GM21381 (cell line): ENCODE data around the gene SOX10.
"Not testable (repeated sequence)": the region's sequence is repeated elsewhere in the genome, so short reads cannot be mapped to it uniquely, and the experiment has no call there.

Experiments
- ATAC-seq: cut with Tn5 transposase; IDR thresholded peaks from one replicate; pipeline ENCODE4 v1.9.1; 2021; ENCODE audit warnings: mild to moderate bottlenecking, moderate library complexity; ENCODE audit not compliant: unreplicated experiment

SOX10 gene

DNA sequence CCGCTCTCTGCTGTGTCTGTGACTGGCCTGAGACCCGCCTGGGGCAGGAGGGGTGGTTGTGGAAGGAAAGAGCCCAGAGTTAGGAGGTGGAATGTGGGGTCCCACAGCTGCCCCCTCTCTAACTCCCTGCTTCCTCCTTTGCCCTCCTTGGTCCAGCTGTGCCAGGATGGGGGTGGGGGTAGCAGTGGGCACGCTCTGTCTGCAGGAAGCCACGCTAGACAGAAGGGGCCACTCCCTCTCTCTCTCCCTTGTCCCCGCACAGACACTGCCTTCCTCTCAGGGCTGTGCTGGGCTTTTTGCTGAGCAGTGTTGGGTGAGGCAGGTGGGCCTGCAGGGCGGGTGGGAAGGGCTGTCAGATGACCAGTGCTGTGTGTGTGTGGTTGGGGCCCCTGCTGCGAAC lies 2.0 kb upstream of the SOX10 start:
- no peak for ATAC-seq

DNA sequence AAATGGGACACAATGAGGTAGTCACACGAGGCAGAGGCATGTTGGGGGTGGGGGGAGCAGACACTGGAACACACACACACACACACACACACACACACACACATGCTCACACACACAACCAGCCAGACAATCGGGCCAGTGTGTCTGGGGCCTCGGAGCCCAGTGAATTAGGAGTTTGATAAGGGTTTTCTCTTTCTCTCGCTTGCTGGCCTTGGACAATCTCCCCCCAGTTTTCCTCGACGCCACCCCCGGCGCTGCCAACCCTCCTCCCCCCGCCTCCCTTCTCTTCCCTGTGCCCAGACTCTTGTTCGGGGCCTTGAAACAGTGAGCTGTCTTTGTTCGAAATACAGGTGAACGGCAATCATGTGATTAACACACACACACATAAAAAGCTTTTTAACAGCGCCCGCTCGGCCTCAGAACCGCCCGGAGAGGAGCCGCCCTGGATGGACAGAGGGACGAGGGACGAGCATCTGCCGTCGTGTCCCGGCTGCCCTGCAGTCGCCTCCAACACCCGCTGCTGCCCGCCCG lies 1.5 kb upstream of the SOX10 start:
- no peak for ATAC-seq

DNA sequence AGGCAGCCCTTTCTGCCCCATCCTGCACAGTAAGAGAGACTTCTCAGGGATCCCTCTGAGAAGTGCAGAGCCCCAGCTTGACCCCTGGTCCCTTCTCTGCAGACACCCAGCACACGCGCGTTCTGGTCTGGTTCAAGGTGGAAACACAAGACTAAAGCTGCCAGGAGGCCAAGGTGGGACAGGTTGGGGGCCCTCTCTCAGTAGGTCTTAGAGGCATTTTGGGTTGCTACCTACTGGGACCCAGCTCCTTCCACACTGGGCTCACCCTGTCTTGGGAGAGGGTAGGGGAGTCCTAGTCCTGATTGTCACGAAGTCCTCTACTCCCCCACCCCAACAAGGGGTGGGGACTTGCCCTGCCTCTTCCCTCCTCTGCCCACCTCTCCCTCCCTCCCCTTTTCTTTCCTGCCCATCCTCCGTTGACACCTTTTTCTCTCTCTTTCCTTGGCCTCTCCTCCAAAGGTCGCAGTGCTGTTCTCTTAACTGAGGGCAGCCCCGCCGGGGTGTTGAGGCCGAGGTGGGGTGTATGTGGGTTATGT lies 763 bp upstream of the SOX10 start:
- ATAC-seq: no peak

DNA sequence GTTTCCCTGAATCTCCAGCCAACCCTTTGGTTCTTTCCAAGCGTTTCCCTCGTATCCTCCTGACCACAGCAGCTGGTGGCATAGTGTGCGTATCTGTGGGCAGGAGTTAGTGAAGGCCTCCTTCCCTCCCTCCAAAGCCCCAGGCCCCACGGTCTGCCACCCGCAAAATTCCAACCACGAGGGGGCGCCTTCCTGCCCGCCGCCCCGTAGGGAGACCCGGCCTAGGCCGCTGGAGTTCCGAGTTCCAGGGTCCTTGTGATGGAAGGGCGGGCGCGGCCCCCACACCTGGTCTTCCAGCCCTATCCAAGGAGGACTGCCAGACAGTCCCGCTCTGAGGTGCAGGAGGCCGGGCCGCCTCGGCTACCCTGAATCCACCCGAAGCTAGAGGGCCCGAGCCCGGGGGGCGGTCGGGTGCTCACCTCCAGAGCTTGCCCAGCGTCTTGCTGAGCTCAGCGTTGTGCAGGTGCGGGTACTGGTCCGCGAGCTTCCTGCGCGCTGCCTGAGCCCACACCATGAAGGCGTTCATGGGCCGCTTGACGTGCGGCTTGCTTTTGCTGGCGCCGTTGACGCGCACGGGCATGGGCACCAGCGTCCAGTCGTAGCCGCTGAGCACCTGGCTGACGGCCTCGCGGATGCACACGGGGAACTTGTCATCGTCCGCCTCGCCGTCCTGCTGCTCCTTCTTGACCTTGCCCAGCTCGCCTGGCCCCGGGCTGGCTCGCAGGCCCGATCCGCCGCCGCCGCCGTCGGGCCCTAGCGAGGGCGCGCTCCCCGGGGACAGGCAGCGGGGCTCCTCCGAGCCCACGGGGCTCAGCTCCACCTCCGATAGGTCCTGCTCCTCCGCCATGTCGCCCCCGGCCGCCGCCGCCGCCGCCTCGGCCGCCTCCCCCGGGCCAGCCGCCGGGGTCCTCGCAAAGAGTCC lies 1.2 kb downstream of the SOX10 start:
- ATAC-seq: no peak

DNA sequence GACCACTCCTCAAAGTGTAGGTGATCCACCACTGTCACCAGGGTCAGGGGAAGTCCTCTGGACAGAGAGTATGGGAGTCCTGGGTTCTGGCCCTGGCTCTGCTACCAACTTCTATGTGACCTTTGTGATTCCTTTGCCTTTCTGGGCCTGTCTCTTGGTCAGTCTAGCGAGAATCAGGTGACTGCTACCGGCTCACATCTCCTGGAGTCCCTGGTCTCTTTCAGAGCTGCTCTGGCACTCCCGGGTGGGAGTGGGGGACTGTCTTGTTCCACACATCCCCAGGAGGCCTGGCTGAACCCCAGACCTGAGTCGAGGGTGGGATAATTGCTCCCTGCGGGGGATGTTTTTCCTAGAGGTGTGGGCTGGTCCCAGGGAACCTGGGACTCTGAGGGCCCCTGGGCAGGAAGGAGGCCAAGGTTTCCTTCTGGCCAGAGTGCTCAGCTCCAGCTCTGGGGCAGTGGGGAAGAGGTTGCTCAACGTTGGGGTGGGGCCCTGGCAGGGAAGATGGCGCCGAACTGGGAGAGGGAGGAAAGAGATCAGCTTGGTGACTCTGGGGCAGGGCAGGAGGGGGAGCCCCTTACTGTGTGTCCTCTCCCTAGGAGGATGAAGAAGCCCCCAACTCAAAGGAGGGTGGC lies 2.1 kb downstream of the SOX10 start:
- ATAC-seq: no peak

DNA sequence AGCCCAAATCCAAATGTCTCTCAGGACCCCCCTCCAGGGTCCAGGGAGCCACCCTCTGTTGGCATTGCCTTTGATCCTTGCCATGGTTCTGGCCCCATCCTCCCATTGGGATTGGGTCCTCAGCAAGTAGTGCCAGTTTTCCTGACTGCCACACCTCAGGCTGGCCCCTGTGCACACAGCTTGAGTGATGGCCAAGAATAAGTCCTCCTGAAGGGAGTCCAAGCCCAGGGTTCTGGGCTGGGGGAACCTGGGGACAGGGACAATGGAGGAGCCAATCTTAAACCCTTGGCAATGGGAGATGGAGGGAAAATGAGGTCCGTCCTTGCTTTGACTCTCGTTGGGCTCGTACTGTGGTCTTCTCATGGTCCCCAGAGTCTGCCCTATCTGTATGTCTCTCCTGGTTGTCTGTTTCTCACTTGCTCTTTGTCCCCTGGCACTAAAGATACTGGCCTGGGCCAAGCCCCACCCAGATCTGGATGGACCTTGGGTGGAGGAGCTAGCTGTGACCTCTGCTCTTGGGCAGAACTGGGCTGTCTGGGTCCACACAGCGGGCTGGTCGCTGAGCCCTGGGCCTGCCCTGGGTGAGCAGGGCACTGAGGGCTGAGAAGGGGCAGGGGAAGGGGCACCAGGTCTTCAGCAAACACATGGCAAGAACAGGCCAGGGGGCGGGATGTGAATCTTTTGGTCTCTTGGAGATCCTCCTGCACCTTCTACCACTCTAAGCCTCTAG lies 2.9 kb downstream of the SOX10 start:
- ATAC-seq: no peak

DNA sequence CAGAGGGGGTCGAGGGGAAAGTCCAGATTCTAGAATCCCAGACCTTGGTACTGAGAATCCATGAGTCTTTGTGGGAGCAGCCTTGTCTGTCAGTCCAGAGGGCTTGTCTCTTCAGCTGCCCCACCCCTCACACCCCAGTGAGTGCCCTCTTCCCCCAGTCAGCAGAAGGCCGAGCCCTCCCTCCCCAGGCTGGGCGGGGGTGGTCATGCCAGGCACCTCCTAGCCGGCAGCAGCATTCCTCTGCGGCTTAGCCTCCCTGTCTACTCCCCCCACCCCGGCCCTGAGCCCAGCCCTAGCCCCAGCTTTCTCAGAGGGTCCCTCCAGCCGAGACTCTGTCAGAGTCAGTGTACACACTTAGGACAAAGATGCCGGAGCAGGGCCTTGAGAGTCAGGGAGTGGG lies 4.6 kb downstream of the SOX10 start:
- ATAC-seq: no peak

DNA sequence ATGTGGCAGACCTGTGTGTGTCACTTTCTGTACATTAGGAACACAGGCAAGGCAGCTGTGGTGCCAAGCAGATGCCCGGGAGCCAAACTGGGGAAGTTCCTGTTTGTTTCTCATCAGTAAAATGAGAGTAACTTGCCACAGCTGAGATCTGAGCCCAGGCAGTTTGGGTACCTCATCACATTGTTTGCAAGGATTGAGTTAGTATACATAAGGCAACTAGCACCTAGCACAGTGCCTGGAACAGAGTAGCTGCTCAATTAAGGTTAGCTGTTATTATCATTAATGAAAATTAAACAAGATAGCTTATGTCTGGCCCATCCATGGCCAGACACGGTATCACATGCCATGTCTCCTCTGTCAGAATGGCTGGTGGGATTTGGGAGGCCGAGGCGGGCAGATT lies 7.8 kb downstream of the SOX10 start:
- no peak for ATAC-seq

DNA sequence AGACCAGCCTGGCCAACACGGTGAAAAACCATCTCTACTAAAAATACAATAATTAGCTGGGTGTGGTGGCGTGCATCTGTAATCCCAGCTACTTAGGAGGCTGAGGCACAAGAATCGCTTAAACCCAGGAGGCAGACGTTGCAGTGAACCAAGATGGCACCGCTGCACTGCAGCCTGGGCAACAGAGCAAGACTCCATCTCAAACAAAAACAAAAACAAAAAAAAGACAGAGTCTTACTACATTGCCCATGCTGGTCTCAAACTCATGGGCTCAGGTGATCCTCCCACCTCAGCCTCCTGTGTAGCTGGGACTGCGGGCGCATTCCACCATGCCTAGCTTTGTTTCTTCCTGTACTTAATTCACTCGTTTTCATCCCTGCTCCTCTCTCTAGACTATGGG lies 8.3 kb downstream of the SOX10 start:
- not testable (repeated sequence) for ATAC-seq

DNA sequence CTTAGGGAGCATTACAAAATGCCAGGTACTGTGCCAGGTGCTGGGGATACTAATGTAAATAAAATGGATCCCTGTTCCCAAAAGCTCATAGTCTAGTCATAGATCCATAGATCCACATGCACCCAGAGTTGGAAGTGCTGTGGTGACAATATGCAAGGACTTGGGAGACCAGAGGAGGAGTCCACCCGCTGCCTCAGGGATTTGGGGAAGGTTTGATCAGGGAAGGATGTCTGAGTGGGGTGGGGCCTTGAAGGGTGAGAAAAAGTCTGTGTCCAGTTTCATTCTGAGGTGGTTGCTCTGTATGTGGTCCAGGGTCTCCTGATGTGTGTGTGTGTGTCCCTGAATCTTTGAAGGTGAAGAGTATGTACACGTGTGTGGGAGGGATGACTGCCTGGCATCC lies 9.2 kb downstream of the SOX10 start:
- ATAC-seq: no peak

DNA sequence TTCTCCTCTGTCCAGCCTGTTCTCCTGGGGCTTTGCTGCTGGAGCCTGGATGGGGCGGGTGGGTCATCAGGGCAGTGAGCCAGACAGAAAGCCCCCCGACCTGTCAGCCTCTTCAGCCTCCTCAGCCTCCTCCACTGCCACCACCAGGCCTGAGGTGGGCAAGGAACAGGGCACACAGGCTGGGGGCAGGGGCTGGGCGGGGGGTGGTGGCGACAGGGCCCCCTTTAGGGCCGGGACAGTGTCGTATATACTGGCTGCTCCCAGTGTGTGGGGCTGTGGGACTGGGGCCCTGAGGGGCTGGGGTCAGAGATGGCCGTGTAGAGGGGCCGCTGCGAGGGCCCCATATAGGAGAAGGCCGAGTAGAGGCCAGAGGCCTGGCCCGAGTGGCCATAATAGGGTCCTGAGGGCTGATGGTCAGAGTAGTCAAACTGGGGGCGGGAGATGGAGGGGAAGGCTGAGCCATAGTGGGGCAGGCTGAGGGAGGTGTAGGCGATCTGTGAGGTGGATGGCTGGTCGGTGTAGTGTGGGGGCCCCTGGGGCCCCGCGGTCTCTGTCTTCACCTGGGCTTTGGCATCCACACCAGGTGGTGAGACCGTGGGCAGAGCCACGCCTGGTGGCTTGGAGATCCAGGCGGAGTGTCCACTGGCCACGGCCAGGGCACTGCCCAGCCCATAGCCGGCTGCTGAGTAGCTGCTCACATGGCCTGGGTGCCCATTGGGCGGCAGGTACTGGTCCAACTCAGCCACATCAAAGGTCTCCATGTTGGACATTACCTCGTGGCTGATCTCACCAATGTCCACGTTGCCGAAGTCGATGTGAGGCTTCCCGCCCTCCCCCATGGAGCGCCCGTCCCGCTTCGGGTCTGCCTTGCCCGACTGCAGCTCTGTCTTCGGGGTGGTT lies 10.8 kb downstream of the SOX10 start:
- no peak for ATAC-seq

DNA sequence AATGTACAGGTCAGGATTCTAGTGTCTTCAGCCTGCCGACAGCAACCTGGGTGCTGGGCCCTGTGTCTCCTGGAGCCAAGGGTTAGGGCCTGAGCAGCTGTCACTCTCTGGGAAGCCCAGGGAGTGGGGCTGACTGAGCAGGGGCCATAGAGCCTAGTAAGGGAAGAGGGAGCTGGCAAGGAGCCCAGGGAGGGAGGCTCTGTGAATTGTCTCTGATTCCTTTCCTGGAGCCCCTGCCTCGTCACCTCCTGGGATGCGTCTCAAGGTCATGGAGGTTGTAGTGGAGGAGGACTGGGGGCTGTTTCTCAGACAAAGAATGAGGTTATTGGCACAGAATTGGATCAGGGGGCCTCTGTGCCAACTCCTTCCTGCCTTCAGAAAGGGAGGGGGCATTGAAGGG lies 11.8 kb downstream of the SOX10 start:
- no peak for ATAC-seq

DNA sequence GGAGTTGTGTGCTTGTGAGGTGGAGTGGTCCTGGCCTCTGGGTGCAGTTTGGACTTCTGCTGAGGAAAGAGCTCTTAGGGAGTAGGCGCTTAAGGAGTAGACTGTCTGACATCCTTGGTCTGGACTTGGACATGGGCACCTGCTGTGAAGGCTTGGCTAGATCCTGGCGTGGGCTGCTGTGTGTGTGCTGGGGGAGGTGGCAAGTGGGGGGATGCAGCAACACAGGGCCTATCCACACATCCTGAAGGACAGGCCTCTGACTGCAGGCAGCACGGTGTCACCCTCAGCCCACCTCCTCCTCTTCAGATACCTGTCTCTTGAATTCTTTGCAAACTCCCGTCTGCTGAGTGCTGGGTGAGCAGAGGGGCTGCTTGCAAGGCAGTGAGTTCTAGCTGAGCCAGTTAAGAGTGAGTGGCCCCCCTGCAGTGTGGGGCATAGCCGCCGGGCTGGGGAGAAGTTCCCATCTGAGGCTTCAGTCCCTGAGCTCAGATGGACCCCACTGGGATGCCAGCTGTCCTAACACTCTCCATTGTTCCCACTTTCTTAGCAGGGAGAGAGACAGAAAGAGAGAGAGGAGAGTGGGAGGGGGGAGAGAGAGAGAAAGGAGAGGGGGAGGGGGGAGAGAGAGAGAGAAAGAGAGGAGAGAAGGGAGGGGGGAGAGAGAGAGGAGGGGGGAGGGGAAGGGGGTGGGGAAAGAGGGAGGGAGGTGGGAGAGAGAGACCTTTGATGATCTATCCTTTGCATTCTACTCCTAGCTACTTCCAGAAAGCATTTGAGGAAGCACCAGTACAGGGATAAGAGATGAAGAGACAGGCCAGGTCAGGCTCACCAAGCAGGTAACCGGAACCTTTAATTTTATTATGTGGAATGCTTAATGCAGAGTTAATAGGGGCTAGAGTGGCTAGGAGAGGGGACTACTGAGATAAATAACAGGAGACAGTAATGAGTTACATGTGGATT lies 12.6 kb downstream of the SOX10 start:
- no peak for ATAC-seq

DNA sequence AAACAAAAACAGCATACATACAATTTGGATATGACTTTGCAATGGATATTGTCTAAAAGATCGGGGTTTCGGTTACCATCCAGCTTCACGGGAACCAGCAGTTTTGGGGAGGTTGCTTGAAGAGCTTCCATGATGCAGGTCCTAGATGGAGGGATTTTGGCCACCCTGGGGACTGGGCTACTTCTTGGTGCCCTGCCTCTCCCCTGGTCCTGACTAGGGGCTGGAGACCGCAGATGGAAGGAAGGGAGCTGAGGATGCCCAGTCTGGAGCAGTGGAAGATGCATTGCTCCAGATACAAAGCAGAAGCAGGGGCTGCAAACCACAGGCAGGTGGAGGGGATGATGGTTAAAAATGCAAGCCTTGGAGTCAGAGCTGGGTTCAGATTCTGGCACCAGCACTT lies 13.5 kb downstream of the SOX10 start:
- ATAC-seq: no peak

DNA sequence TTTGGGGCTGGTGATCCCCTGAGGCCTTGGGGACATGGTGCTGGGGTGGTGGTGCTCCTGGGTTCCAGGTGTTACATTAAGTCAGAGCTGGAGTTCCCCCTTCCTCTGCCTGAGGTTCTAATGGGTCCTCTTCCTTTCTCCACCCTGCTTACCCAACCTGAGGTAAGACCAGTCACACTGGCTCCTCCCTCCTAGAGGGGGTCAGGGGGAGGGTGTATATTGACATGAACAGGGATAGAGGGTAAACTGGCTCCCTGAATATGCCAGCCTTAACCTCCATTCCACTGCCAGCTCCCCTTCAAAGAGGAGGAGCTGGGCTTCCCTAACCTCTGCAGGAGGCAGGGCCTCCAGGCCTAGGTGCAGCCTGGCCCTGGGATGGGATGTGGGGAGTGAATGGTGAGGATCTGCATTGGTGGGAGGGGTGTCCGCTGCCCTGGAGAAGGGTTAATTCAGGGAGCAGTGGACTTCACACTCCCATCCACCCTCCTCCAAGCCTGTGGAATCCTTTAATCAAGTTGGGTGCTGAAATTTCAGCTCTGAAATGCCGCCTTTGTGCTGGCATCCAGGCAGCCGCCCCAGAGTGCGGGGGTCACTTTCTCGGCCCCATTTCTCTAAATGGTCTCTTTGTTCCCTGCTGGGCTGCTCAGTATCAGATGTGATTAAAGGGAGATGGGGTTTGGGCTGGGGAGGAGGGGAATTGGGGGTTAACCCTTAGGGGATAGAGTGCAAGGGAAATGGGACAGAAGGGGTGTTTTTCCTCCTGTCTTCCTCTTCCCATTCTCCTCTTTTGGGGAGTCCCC lies 15.7 kb downstream of the SOX10 start:
- no peak for ATAC-seq

DNA sequence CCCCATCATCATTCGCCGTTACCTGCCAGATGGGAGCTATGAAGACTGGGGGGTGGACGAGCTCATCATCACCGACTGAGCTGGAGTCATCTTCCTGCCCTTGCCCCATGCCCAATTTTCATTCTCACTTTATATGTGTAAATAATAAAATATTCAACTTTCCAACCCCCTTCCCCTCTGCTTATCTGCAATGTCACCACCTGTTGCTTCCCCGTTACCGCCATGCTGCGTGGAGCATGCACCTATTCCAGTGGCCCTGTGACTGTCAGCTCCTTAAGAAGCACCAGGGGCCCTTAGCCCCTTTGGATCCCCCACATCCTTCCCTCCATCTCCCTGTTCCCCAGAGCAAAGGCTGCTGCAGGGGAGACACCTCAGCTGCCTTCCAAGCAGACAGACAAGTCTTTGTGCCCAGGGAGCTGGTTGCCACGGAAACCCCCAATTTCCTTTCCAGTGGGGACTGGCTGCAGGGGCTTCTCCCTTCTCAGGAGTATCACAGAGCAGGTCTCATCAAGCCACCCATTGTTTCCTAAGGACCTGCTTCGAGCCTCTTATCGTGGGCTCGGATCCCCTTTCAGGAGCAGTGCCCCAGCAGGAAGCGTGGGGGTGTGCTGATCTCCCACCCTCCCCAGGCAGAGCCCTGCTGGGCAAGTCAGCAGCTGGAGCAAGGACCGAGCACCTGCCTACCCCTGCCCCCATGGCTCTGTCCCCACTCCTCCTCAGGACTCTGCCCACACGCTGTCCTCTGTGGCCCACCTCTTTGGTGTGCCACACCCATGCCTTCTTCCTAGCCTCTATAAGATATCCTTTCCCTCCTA lies 16.5 kb downstream of the SOX10 start:
- no peak for ATAC-seq

DNA sequence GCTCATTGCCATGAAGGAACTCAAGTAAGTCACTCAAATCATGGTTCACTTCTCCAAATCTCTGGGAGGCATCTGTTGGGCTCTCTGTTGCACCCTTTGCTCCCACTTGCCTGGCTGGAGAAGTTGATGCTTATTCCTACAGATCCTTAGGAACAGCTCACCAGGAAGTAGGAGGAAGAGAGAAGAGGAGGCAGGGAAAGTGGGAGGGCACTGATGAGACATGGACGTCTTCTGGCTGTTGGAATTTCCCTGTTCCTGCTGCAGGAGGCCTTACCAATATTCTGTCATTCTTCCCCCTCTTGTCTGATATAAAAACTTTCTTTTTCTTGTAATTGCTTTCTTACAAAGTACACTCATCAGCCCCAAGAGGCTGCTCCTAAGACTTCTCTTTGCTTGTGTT lies 17.2 kb downstream of the SOX10 start:
- ATAC-seq: no peak
